Fibroblast of the aortic adventitia (primary cell): Measurements from ENCODE around the gene CSRP2. TPM values are rescaled to one million over a fixed set of nuclear protein-coding genes. Genes with fewer than 3 reads are reported as not detected.

Source experiments
- DNase-seq: peaks from one replicate; pipeline ENCODE4 v3.0.0-alpha.2; 2010; ENCODE audit warnings: low read depth
- H3K4me3 ChIP-seq: 2 replicates; pipeline ENCODE4 v1.5.1; 2011; ENCODE audit warnings: low read depth, mild to moderate bottlenecking, control low read depth, low read length, moderate library complexity
- CTCF ChIP-seq: IDR thresholded peaks from 2 replicates; pipeline ENCODE4 v1.5.1; 2011; ENCODE audit warnings: mild to moderate bottlenecking, low read length, control low read depth, inconsistent platforms; ENCODE audit not compliant: insufficient read depth
- total RNA-seq: library from RNA; depleted of rRNA; stranded (reverse); fragments of >200 nt; gene quantifications from 2 replicates; pipeline ENCODE4 v1.2.3, GENCODE V29; 2012; ENCODE audit warnings: low replicate concordance

CSRP2 gene
- total RNA-seq, 1 donor, result 6.1 TPM

GRCh38 chr12:76920172-76921099, 41.6 kb upstream of the CSRP2 start:
- DNase-seq, result no peak
- no peak for TF ChIP-seq CTCF
- no peak overlapping the region for H3K4me3 ChIP-seq

DNA sequence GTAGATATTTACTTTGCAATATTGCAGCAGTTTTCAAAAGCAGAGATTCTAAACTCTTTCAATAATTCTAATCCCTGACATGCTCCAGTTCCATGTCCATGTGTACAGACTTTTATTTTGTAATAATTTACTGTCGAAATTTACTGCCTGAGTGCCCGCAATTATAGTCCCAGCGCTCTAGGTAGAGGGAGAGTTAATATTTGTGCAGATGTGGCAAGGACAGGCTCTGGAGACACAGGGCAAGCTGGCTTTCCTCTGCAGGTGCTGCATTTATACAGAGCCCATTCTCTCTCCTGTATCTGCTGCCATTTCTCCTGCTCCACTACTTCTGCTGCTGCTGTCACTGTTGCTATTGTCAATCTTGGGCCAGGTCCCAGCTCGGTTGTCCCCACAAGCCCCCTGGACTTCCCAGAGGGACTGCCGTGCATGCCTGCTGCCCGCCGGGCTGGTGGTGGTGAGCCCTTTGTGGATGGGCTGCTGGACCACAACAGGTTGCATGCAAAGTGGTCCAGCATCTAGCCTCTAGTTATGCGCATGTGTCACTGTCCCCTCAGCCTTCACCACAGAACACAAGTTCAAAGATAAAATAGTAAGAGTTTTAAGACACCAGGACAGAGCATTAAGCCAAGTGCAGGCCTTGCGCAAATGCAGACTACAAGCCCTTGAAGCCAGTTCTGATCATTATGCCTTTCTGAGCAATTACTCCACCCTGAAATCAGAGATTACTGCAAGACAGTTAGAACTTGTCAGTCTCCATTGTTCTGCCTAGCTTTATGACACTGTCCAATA, 40.8 kb upstream of the CSRP2 start:
- DNase-seq, result no peak
- no peak for TF ChIP-seq CTCF
- H3K4me3 ChIP-seq, result no peak overlapping the region

DNA sequence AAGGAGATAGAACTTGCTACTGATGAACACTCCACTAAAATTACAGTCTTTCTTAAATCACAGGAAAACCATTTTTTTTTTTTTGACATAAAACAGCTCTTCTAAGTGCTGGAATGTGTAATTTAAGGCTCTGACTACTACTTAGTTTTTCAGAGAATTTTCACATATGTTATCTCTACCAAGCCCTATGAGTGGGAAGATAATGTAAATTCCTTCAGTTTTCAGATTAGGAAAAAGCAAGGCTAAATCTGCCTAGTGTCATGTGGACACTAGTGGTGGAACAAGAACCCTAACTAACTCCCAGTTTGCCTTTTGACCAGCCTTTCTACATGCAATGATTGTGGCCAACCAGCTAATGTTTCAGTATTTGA, 37.3 kb upstream of the CSRP2 start:
- no peak overlapping the region for H3K4me3 ChIP-seq
- TF ChIP-seq CTCF, result no peak
- DNase-seq, result peak; percentile 55

GRCh38 chr12:76915361-76916169, 36.7 kb upstream of the CSRP2 start:
- H3K4me3 ChIP-seq, result no peak overlapping the region
- TF ChIP-seq CTCF, result no peak
- DNase-seq, result peak; percentile 57

DNA sequence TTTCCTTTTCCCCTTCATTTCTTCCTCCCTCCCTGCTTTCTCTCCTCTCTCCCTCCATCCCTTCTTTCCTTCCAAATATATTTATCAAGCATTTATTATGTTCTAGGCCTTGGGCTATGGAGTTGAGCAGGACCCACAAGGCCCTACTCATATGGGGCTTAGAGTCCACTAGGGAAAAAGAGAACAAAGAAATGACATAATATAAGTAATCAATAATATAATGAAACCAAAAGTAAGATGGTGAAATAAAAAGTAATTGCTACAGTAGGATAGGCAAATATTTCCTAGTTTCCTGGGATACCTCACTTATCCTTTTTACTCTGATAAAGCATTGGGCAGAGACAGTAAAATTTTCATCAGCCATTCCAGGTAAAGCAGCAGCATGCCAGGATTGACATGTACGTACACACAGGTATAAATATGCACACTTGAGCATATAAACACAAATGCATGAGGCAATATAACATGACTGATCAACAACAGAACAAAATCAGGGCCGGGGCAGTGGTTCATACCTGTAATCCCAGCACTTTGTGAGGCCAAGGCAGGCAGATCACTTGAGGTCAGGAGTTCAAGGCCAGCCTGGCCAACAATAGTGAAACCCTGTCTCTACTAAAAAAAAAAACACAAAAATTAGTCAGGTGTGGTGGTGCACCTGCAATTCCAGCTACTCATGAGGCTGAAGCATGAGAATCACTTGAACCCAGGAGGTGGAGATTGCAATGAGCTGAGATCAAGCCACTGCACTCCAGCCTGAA, 35.5 kb upstream of the CSRP2 start:
- no peak for TF ChIP-seq CTCF
- H3K4me3 ChIP-seq, result no peak overlapping the region
- DNase-seq, result no peak

DNA sequence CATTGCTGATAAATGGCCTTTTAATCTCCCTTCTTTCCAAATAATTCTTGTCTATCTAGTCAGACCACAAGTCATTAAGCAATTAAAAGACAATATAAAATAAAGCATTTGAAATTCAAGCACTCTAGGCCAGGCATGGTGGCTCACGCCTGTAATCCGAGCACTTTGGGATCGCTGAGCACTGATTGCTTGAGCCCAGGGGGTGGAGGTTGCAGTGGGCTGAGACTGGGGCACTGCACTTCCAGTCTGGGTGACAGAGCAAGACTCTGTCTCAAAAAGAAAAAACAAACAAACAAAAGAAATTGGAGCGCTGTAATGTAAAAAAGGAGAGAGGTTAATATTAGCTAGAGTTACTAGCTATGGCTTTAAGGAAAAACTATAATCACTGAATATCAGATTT, 30.5 kb upstream of the CSRP2 start:
- H3K4me3 ChIP-seq, result no peak overlapping the region
- DNase-seq, result no peak
- TF ChIP-seq CTCF, result no peak
